ENCODE data around the gene GRIN1. TPM values are rescaled to one million over a fixed set of nuclear protein-coding genes. Genes with fewer than 3 reads are reported as not detected.

GRIN1 gene
- total RNA-seq, 1 donor from 2014 or later: 0.58 TPM

GRCh38 chr9:137194909-137195308, 56.0 kb downstream of the GRIN1 start:
- H3K27me3 Mint-ChIP-seq (ENCODE audit: low read depth): no peaks in the 10 kb centered on the region
- H3K4me3 Mint-ChIP-seq: no peak overlapping the region
- H3K27ac Mint-ChIP-seq: no peak overlapping the region

DNA sequence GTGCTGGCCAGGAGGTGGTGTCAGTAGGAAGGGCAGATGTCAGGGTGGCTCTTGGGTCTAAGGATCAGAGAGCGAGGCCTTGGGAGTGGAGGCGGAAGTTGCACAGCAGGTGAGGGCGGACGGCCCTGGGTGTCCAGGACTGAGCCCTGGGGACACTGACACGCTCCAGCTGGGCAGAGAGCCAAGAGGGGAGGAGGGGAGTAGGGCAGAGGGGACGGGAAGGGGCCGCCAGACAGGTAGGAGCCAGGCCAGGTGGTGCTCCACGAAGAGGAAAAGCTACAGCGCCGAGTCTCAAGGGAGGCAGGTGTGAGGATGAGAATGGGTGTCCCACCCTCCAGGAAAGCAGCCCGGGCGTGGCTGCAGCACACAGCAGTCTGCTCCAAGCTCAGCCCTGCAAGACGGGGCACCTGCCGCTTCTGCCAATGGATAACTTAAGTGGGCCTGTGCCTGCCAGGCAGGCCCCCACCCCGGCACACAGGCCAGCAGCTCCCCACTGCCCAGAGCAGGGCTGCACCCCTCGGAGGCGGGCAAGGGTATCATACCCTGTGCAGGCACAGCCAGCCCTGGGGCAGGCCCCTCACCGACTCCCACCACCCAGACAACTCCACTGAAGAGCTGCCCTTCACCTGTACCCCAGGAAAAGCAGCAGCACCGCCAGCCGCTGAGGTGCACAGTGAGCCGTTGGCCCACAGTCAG, 56.7 kb downstream of the GRIN1 start:
- Mint-ChIP-seq H3K4me3 (no peak overlapping the region), H3K27ac (no peak overlapping the region)

More at GRCh38 chr9:137194909-137195308, 56.0 kb downstream of the GRIN1 start:
- no peak for TF ChIP-seq CTCF (IDR thresholded peaks at IDR 0.05; ENCODE audit: unreplicated experiment)
- Mint-ChIP-seq H3K9me3 (no peaks in the 10 kb centered on the region), H3K4me1 (peaks cover 24% of the 10 kb centered on the region), H3K36me3 (peaks cover 1% of the 10 kb centered on the region)
- DNase-seq (ENCODE audit: low spot score in 2 of 2, unreplicated experiment in 2 of 2): no peak

GRCh38 chr9:137198051-137198901, 59.3 kb downstream of the GRIN1 start:
- H3K4me1 Mint-ChIP-seq: peaks cover 33% of the 10 kb centered on the region
- H3K27me3 Mint-ChIP-seq (ENCODE audit: low read depth): no peaks in the 10 kb centered on the region

More for the DNA sequence above, 56.7 kb downstream of the GRIN1 start:
- TF ChIP-seq CTCF (IDR thresholded peaks at IDR 0.05; ENCODE audit: unreplicated experiment): no peak
- no peaks in the 10 kb centered on the region for H3K27me3 Mint-ChIP-seq (ENCODE audit: low read depth)
- H3K4me1 Mint-ChIP-seq: peaks cover 21% of the 10 kb centered on the region
- no peaks in the 10 kb centered on the region for H3K36me3 Mint-ChIP-seq
- DNase-seq (ENCODE audit: low spot score in 2 of 2, unreplicated experiment in 2 of 2): no peak
- no peaks in the 10 kb centered on the region for H3K9me3 Mint-ChIP-seq

GRCh38 chr9:137198902-137199283, 59.9 kb downstream of the GRIN1 start:
- peak overlapping the region; percentile 48 for H3K4me3 Mint-ChIP-seq
- H3K27me3 Mint-ChIP-seq (ENCODE audit: low read depth): no peaks in the 10 kb centered on the region
- H3K4me1 Mint-ChIP-seq: peaks cover 34% of the 10 kb centered on the region
- no peak for DNase-seq (ENCODE audit: low spot score in 2 of 2, unreplicated experiment in 2 of 2)
- no peak overlapping the region for H3K27ac Mint-ChIP-seq
- H3K9me3 Mint-ChIP-seq: no peaks in the 10 kb centered on the region
- H3K36me3 Mint-ChIP-seq: no peaks in the 10 kb centered on the region
- no peak for TF ChIP-seq CTCF (IDR thresholded peaks at IDR 0.05; ENCODE audit: unreplicated experiment)

More at GRCh38 chr9:137198051-137198901, 59.3 kb downstream of the GRIN1 start:
- Mint-ChIP-seq H3K36me3 (no peaks in the 10 kb centered on the region), H3K4me3 (peak overlapping the region; percentile 48), H3K9me3 (no peaks in the 10 kb centered on the region), H3K27ac (no peak overlapping the region)
- DNase-seq (ENCODE audit: low spot score in 2 of 2, unreplicated experiment in 2 of 2): no peak
- TF ChIP-seq CTCF (IDR thresholded peaks at IDR 0.05; ENCODE audit: unreplicated experiment): no peak

DNA sequence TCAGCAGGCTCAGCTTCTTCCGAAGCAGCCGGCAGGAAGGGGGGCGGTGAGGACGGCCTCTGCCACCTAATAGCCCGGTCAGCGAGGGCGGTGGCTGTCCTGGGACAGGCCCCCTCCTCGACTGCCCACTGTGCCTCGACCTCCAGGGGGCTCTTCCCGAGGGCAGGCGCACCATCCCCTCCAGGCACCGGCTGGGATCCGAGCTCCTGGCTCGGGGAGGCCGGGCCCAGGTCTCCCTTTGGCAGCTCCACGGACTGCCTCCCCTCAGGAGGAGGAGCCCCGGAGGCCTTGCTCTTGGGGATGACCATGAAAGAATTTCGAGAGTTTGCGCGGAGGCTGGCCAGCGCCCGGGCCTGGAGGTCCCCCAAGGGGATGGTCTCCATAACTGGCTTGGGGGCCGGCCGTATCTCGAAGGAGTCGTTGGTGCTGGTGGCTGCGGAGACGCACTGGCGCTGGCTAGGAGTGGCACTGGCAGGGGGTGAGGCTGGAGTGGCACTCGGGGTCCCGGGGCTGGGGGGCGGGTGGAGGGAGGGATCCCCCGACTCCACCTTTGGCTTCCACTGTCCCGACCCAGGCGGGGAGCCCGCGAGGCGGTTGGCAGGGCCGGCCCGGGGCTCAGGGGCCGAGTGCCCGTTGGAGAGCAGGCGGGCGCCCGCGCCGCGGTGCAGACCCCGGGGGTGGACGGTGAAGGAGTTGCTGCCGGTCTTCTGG, 60.6 kb downstream of the GRIN1 start:
- peak overlapping the region; percentile 83 for H3K4me3 Mint-ChIP-seq
- H3K27ac Mint-ChIP-seq: peak overlapping the region; percentile 82
- H3K4me1 Mint-ChIP-seq: peaks cover 41% of the 10 kb centered on the region

More for the DNA sequence above, 60.6 kb downstream of the GRIN1 start:
- DNase-seq (ENCODE audit: low spot score in 2 of 2, unreplicated experiment in 2 of 2): no peak
- no peak for TF ChIP-seq CTCF (IDR thresholded peaks at IDR 0.05; ENCODE audit: unreplicated experiment)
- Mint-ChIP-seq H3K9me3 (no peaks in the 10 kb centered on the region), H3K27me3 (ENCODE audit: low read depth) (no peaks in the 10 kb centered on the region), H3K36me3 (no peaks in the 10 kb centered on the region)

All from mesothelial cell of epicardium (in vitro differentiated cells).